OCI-LY1 (cell line): ENCODE data around the gene TMA7B.

Source experiments
- H2AFZ ChIP-seq: fragments of 200-600 bp; sonication (generic), shearing (Covaris generic); 2 replicates; pipeline ENCODE4 v1.6.0; 2014; ENCODE audit warnings: antibody characterized with exemption, mild to moderate bottlenecking, low read length
- H3F3A ChIP-seq: fragments of 200-600 bp; sonication (generic), shearing (Covaris generic); 2 replicates; pipeline ENCODE4 v1.6.0; 2014; ENCODE audit warnings: mild to moderate bottlenecking, antibody characterized with exemption, low read length, moderate library complexity; ENCODE audit not compliant: insufficient read depth
- H3K27ac ChIP-seq: fragments of 200-600 bp; sonication (generic); 2 replicates; pipeline ENCODE4 v1.5.1; 2014; ENCODE audit warnings: low read length, mixed run types, mild to moderate bottlenecking, low read depth; ENCODE audit not compliant: poor library complexity, severe bottlenecking
- H3K27me3 ChIP-seq: fragments of 200-600 bp; sonication (generic); 2 replicates; pipeline ENCODE4 v1.6.0; 2014; ENCODE audit warnings: antibody characterized with exemption, mild to moderate bottlenecking, low read length, moderate library complexity; ENCODE audit not compliant: insufficient read depth
- H3K36me3 ChIP-seq: fragments of 200-600 bp; sonication (generic); 2 replicates; pipeline ENCODE4 v1.6.1; 2014; ENCODE audit warnings: mild to moderate bottlenecking, antibody characterized with exemption, low read length, moderate library complexity, mixed read lengths; ENCODE audit not compliant: insufficient read depth
- H3K4me1 ChIP-seq: fragments of 200-600 bp; sonication (generic); 2 replicates; pipeline ENCODE4 v1.5.1; 2014; ENCODE audit warnings: mild to moderate bottlenecking, low read length, moderate library complexity; ENCODE audit not compliant: insufficient read depth, severe bottlenecking
- H3K4me2 ChIP-seq: fragments of 200-600 bp; sonication (generic), shearing (Covaris generic); 2 replicates; pipeline ENCODE4 v1.6.1; 2014; ENCODE audit warnings: low read length
- H3K4me3 ChIP-seq: fragments of 200-600 bp; sonication (generic); 2 replicates; pipeline ENCODE4 v1.5.1; 2014; ENCODE audit warnings: low read length, low read depth, mild to moderate bottlenecking, mixed read lengths; ENCODE audit not compliant: poor library complexity, severe bottlenecking
- H3K79me2 ChIP-seq: fragments of 200-600 bp; shearing (Covaris generic); 2 replicates; pipeline ENCODE4 v1.6.1; 2016; ENCODE audit warnings: mixed run types, low read length, mixed read lengths; ENCODE audit not compliant: insufficient read depth
- H3K9ac ChIP-seq: fragments of 200-600 bp; sonication (generic), shearing (Covaris generic); 2 replicates; pipeline ENCODE4 v1.6.1; 2014; ENCODE audit warnings: mild to moderate bottlenecking, low read length, mixed read lengths
- H3K9me2 ChIP-seq: fragments of 200-600 bp; sonication (generic), shearing (Covaris generic); 2 replicates; pipeline ENCODE4 v1.6.1; 2014; ENCODE audit warnings: low read depth, mild to moderate bottlenecking, low read length, mixed read lengths
- H3K9me3 ChIP-seq: fragments of 200-600 bp; shearing (Covaris generic); 2 replicates; pipeline ENCODE4 v1.6.1; 2014; ENCODE audit warnings: low read length, mixed read lengths
- H4K20me1 ChIP-seq: fragments of 200-600 bp; sonication (generic), shearing (Covaris generic); 2 replicates; pipeline ENCODE4 v1.6.0; 2016; ENCODE audit warnings: mild to moderate bottlenecking, low read length; ENCODE audit not compliant: insufficient read depth
- EZH2 ChIP-seq: fragments of 200-600 bp; sonication (generic), shearing (Covaris generic); IDR thresholded peaks from 2 replicates; pipeline ENCODE4 v1.8.0; 2017; ENCODE audit warnings: borderline replicate concordance, mixed run types, mild to moderate bottlenecking, antibody characterized with exemption, low read length, moderate library complexity, mixed read lengths
- TF ChIP-seq, protein P1 (sequence below): fragments of 200-600 bp; sonication (generic), shearing (Covaris generic); IDR thresholded peaks from 2 replicates; pipeline ENCODE4 v1.5.1; 2017; ENCODE audit warnings: mild to moderate bottlenecking, antibody characterized with exemption, low read length, moderate library complexity, mixed read lengths

TMA7B gene

DNA sequence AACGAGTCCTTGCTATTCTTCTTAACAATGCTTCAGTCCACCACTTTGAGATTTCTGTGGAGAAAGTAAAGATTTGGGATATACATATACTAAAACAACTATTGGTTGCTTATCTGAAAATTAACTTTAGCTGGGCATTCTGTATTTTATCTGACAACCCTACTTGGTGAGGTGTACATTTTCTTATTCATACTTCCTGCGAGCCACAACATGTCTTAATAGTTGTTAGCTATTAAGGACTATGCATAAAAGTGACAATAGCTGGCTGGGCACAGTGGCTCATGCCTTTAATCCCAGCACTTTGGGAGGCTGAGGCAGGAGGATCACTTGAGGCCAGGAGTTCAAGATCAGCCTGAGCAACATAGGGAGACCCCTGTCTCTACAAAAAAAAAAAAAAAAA, 28.0 kb upstream of the TMA7B start:
- Histone ChIP-seq H3K9ac (no peak overlapping the region), H3K9me2 (no peaks in the 10 kb centered on the region), H2AFZ (no peak overlapping the region), H3K79me2 (no peaks in the 10 kb centered on the region), H3K9me3 (no peaks in the 10 kb centered on the region), H3K36me3 (no peaks in the 10 kb centered on the region), H4K20me1 (no peaks in the 10 kb centered on the region), H3K4me2 (no peak overlapping the region), H3K27me3 (no peaks in the 10 kb centered on the region; the same call in 1 of the 2 replicates), H3F3A (no peaks in the 10 kb centered on the region), H3K4me3 (no peak overlapping the region), H3K27ac (no peak overlapping the region), H3K4me1 (no peaks in the 10 kb centered on the region)
- TF ChIP-seq, protein P1, sequence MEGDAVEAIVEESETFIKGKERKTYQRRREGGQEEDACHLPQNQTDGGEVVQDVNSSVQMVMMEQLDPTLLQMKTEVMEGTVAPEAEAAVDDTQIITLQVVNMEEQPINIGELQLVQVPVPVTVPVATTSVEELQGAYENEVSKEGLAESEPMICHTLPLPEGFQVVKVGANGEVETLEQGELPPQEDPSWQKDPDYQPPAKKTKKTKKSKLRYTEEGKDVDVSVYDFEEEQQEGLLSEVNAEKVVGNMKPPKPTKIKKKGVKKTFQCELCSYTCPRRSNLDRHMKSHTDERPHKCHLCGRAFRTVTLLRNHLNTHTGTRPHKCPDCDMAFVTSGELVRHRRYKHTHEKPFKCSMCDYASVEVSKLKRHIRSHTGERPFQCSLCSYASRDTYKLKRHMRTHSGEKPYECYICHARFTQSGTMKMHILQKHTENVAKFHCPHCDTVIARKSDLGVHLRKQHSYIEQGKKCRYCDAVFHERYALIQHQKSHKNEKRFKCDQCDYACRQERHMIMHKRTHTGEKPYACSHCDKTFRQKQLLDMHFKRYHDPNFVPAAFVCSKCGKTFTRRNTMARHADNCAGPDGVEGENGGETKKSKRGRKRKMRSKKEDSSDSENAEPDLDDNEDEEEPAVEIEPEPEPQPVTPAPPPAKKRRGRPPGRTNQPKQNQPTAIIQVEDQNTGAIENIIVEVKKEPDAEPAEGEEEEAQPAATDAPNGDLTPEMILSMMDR: no peak
- no peak for TF ChIP-seq EZH2

DNA sequence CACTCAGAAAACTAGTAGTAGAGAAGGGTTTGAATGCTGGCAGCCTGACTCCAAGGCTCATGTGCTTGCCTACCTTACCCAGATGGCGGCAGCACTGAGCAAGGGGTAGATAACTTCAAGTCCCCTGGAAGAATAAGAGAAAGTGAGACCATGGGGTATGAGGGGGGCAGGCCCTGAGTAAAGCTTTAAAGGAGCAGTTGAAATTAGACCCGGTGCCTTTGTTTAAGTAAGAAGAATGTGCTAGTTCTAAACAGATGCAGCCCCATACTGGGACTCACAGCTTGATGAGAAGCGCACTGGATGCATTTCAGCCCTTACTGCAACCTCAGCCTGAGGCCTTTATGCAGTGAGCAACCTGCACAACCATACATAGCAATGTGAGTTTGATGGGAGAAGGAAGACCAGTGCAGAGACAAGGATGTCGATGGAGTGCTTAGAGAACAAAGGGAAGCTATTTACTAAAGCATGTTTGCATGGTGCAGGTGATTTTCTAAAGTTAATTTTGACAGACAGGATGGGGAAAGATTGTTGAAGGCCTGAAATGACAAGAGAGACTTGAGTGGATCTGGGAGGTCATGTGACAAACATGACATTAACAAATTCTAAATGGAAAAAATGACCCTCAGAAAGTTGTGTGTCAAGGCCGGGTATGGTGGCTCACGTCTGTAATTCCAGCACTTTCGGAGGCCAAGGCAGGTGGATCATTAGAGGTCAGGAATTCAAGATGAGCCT, 27.1 kb upstream of the TMA7B start:
- TF ChIP-seq EZH2: no peak
- TF ChIP-seq, protein P1: peak; percentile 77
- Histone ChIP-seq H3K27ac (no peak overlapping the region), H3K9me3 (no peaks in the 10 kb centered on the region), H2AFZ (no peak overlapping the region), H3K36me3 (no peaks in the 10 kb centered on the region), H3K4me2 (no peak overlapping the region), H3K4me1 (no peaks in the 10 kb centered on the region), H3K79me2 (no peaks in the 10 kb centered on the region), H3K27me3 (no peaks in the 10 kb centered on the region; the same call in 1 of the 2 replicates), H3K9ac (no peak overlapping the region), H3K9me2 (no peaks in the 10 kb centered on the region), H3K4me3 (no peak overlapping the region), H3F3A (no peaks in the 10 kb centered on the region), H4K20me1 (no peaks in the 10 kb centered on the region)

DNA sequence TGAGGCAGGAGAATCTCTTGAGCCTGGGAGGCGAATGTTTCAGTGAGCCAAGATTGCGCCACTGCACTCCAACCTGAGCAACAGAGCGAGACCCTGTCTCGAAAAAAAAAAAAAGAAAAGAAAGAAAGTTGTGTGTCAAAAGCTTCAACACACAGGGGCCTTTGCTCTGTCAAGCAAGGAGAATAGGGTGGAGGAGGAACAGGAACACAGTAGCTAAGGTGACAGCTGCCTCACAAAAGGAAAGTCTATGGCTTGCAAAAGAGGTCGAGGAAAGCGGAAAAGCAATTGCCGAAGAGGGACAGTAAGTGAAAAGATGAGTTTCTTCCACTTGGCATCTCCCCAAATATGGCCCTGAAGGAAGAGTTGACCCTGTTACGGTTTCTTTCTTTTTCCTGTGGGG, 26.5 kb upstream of the TMA7B start:
- Histone ChIP-seq H3K9me3 (no peaks in the 10 kb centered on the region), H3K79me2 (no peaks in the 10 kb centered on the region), H3F3A (no peaks in the 10 kb centered on the region), H3K27ac (no peak overlapping the region), H4K20me1 (no peaks in the 10 kb centered on the region), H3K9ac (no peak overlapping the region), H3K9me2 (no peaks in the 10 kb centered on the region), H3K36me3 (no peaks in the 10 kb centered on the region), H3K4me2 (no peak overlapping the region), H3K27me3 (no peaks in the 10 kb centered on the region; the same call in 1 of the 2 replicates), H2AFZ (no peak overlapping the region), H3K4me1 (no peaks in the 10 kb centered on the region), H3K4me3 (no peak overlapping the region)
- TF ChIP-seq EZH2: no peak
- TF ChIP-seq, protein P1: no peak
